ENCODE measurements around the gene ADAMTSL1.

- TF ChIP-seq CTCF (IDR thresholded peaks at IDR 0.05), result no peak
- TF ChIP-seq EP300 (IDR thresholded peaks at IDR 0.05), result no peak
- no peak for TF ChIP-seq POLR2A (IDR thresholded peaks at IDR 0.05)
- no peak for TF ChIP-seq POLR2AphosphoS5 (IDR thresholded peaks at IDR 0.05)
Measured at GRCh38 chr9:18596920-18597319, 123.0 kb downstream of the ADAMTSL1 start.

Data from stomach (tissue), 4 donors.